ENCODE results near the gene NANOS2. TPM values are rescaled to one million over a fixed set of nuclear protein-coding genes. Genes with fewer than 3 reads are reported as not detected.

NANOS2 gene
- total and polyA plus RNA-seq, 2 of the 13 experiments (the other 11 are each of a cell fraction or from before 2014, with no cell fraction given): not detected

GRCh38 chr19:45863840-45864628, 50.5 kb downstream of the NANOS2 start, which contains the start of gene FOXA3 (continued):
- TF ChIP-seq ZNF503 (CRISPR knock-in tag; IDR thresholded peaks at IDR 0.05) (peak; percentile 37; the same call in 1 of the 2 replicates), ZNF598 (CRISPR knock-in tag; IDR thresholded peaks at IDR 0.05; ENCODE audit: borderline replicate concordance) (no peak), RXRA (CRISPR knock-in tag; IDR thresholded peaks at IDR 0.05) (no peak), ZNF800 (CRISPR knock-in tag; IDR thresholded peaks at IDR 0.05) (no peak), ZNF512 (CRISPR knock-in tag; IDR thresholded peaks at IDR 0.05) (no peak), TFDP1 (CRISPR knock-in tag; IDR thresholded peaks at IDR 0.05; ENCODE audit: borderline replicate concordance) (peak; percentile 61; the same call in 1 of the 2 replicates), ETV5 (CRISPR knock-in tag; IDR thresholded peaks at IDR 0.05; ENCODE audit: borderline replicate concordance) (peak; percentile 33; the same call in 1 of the 2 replicates), TBX2 (CRISPR knock-in tag; IDR thresholded peaks at IDR 0.05; ENCODE audit: borderline replicate concordance) (peak; percentile 56), NFKBIZ (CRISPR knock-in tag; IDR thresholded peaks at IDR 0.05) (no peak), AHR (CRISPR knock-in tag; IDR thresholded peaks at IDR 0.05) (0 out of 2 replicates have a peak, but pooled peaks have one; percentile 14), ZNF768 (CRISPR knock-in tag; IDR thresholded peaks at IDR 0.05) (peak; percentile 65), TFE3 (CRISPR knock-in tag; IDR thresholded peaks at IDR 0.05) (0 out of 2 replicates have a peak, but pooled peaks have one; percentile 13), GTF2F1 (IDR thresholded peaks at IDR 0.05; ENCODE audit: low read length) (no peak), NR2F1 (CRISPR knock-in tag; IDR thresholded peaks at IDR 0.05) (0 out of 4 replicates have a peak, but pooled peaks of 1 of the 2 experiments have one; percentile 21), AFF4 (CRISPR knock-in tag; IDR thresholded peaks at IDR 0.05) (0 out of 2 replicates have a peak, but pooled peaks have one; percentile 30), ZNF121 (CRISPR knock-in tag; IDR thresholded peaks at IDR 0.05) (peak; percentile 29; the same call in 1 of the 2 replicates)

All from HepG2 (cell line).